CD8-positive, alpha-beta memory T cell (primary cell): ENCODE results near the gene DCLK2. TPM values are rescaled to one million over a fixed set of nuclear protein-coding genes. Genes with fewer than 3 reads are reported as not detected.
A peak's percentile ranks its signal among the peaks of the same experiment; 100 is the strongest.

ENCODE experiments used
- CTCF ChIA-PET: fragments of 350-600 bp; sonication (Branson Sonifier 250); formaldehyde crosslinking; loops from one replicate; lab custom pipeline; 2021; ENCODE audit warnings: antibody characterized with exemption; lab: Charles Lee
- POLR2A ChIA-PET: fragments of 350-600 bp; sonication (Branson Sonifier 250); formaldehyde crosslinking; loops from one replicate; lab custom pipeline; 2021; ENCODE audit warnings: antibody characterized with exemption; lab: Charles Lee
- DNase-seq, 5 donors: peaks; one replicate each; pipeline versions ENCODE4 v3.0.0 to v3.0.0-alpha.2; 2020 to 2022; ENCODE audit warnings: mixed read lengths in 1 of 5
- H3K27ac ChIP-seq: one replicate; pipeline ENCODE4 v1.7.0; 2013; ENCODE audit warnings: low read depth, mild to moderate bottlenecking, low read length, moderate library complexity
- H3K27me3 ChIP-seq: 2 replicates; pipeline ENCODE4 v1.7.0; 2013; ENCODE audit warnings: low read length, mild to moderate bottlenecking; ENCODE audit not compliant: insufficient read depth, poor library complexity, severe bottlenecking
- H3K36me3 ChIP-seq: 2 replicates; pipeline ENCODE4 v1.7.0; 2013; ENCODE audit warnings: mild to moderate bottlenecking, low read length, moderate library complexity; ENCODE audit not compliant: insufficient read depth
- H3K4me1 ChIP-seq: 2 replicates; pipeline ENCODE4 v1.7.0; 2013; ENCODE audit warnings: mild to moderate bottlenecking, low read length, moderate library complexity; ENCODE audit not compliant: insufficient read depth
- H3K4me3 ChIP-seq: 2 replicates; pipeline ENCODE4 v1.7.0; 2013; ENCODE audit warnings: mild to moderate bottlenecking, low read length
- H3K9me3 ChIP-seq: 2 replicates; pipeline ENCODE4 v1.7.0; 2013; ENCODE audit warnings: mild to moderate bottlenecking, low read length
- H3K27ac Mint-ChIP-seq, 8 donors: one replicate each; pipeline ENCODE4 v1.8.0; 2020 to 2021; ENCODE audit warnings: mixed read lengths in 8 of 8, mild to moderate bottlenecking in 6 of 8, inconsistent platforms in 3 of 8, moderate library complexity in 3 of 8
- H3K27me3 Mint-ChIP-seq, 2 donors: one replicate each; pipeline ENCODE4 v1.8.0; 2020 to 2021; ENCODE audit warnings: mixed read lengths in 2 of 2, mild to moderate bottlenecking in 1 of 2, moderate library complexity in 1 of 2
- H3K36me3 Mint-ChIP-seq, 3 donors: one replicate each; pipeline ENCODE4 v1.8.0; 2020 to 2021; ENCODE audit warnings: mixed read lengths in 3 of 3, inconsistent platforms in 1 of 3, mild to moderate bottlenecking in 1 of 3
- H3K4me1 Mint-ChIP-seq, 3 donors: one replicate each; pipeline ENCODE4 v1.8.0; 2020 to 2021; ENCODE audit warnings: mixed read lengths in 3 of 3, inconsistent platforms in 1 of 3, mild to moderate bottlenecking in 1 of 3
- H3K4me3 Mint-ChIP-seq, 7 donors: one replicate each; pipeline ENCODE4 v1.8.0; 2020 to 2021; ENCODE audit warnings: mixed read lengths in 7 of 7, mild to moderate bottlenecking in 6 of 7, moderate library complexity in 4 of 7, inconsistent platforms in 2 of 7
- H3K9me3 Mint-ChIP-seq, 5 donors: one replicate each; pipeline ENCODE4 v1.8.0; 2020 to 2022; ENCODE audit warnings: mixed read lengths in 5 of 5, mild to moderate bottlenecking in 3 of 5, moderate library complexity in 2 of 5, inconsistent platforms in 1 of 5
- polyA plus RNA-seq: library from polyadenylated mRNA; unstranded; fragments of 300-500 nt; fragmentation: Illumina TruSeq; gene quantifications from one replicate; pipeline ENCODE4 v1.2.3, GENCODE V29; 2021
- total RNA-seq, 2 experiments: library from RNA; stranded (reverse); gene quantifications; one replicate each; pipeline ENCODE4 v1.2.3, GENCODE V29; 2021

The DCLK2 gene
- total and polyA plus RNA-seq, 3 experiments from 2014 or later, result not detected

DNA sequence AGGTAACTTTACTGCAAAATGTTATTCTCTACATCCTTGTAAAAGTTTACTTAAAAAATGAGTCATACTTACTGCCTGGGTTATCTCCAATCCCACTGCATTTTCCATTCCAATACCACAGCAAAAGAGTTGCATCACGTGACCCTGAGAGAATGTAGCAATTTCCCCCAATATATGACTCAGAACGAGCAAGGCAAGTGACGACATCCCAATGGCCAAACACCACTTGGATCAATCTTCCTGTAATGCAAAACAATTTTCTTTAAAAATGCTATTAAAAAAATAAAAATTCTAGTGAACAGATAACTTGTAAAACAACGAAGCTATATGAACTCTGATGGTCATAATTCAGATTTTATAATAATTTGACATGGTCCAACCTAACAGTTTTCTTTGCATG, 224.3 kb downstream of the DCLK2 start:
- no peaks in the 10 kb centered on the region for H3K9me3 ChIP-seq
- Mint-ChIP-seq H3K9me3 (no peaks in the 10 kb centered on the region), H3K4me1 (peaks cover 0 to 3% (median 0%) of the 10 kb centered on the region in 3 donors), H3K36me3 (peaks cover 0 to 15% (median 12%) of the 10 kb centered on the region in 3 donors), H3K4me3 (no peak overlapping the region), H3K27ac (no peak overlapping the region), H3K27me3 (no peaks in the 10 kb centered on the region)
- no peaks in the 10 kb centered on the region for H3K27me3 ChIP-seq
- no peak overlapping the region for H3K27ac ChIP-seq
- DNase-seq, result no peak
- H3K36me3 ChIP-seq, result no peaks in the 10 kb centered on the region
- H3K4me1 ChIP-seq, result no peaks in the 10 kb centered on the region
- H3K4me3 ChIP-seq, result no peak overlapping the region
- ChIA-PET POLR2A (no interaction called here), CTCF (interaction anchor here (1.4 kb wide), 1 partner anchor 564 kb away, joined by 3 read pairs; no protein-coding TSS in a partner anchor)

DNA sequence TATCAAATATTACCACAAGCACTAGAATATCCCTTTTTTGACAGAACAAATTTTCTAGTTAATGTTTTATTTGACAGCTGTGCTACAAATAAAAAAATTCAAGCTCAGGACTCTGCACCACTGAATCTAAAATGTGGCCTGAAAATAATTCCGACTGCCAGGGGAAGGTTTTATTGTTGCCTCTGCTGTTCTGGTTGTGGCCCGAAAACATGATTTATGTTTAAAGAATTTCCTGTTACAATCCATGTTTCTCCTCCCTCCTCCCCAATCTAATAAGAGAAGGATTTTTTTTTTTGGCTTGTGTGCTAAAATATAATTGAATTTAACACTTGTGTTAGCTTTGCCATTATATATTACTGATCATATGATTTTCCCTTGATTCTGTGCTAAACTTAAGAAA, 227.8 kb downstream of the DCLK2 start:
- Mint-ChIP-seq H3K27ac (no peak overlapping the region), H3K9me3 (no peaks in the 10 kb centered on the region), H3K36me3 (peaks cover 0 to 39% (median 16%) of the 10 kb centered on the region in 3 donors), H3K4me1 (peaks cover 0 to 3% (median 0%) of the 10 kb centered on the region in 3 donors), H3K4me3 (no peak overlapping the region), H3K27me3 (no peaks in the 10 kb centered on the region)
- Histone ChIP-seq H3K9me3 (no peaks in the 10 kb centered on the region), H3K27me3 (no peaks in the 10 kb centered on the region), H3K36me3 (peaks cover 3% of the 10 kb centered on the region), H3K27ac (no peak overlapping the region), H3K4me3 (no peak overlapping the region), H3K4me1 (no peaks in the 10 kb centered on the region)
- DNase-seq, result no peak
- ChIA-PET POLR2A (no interaction called here), CTCF (no interaction called here)

DNA sequence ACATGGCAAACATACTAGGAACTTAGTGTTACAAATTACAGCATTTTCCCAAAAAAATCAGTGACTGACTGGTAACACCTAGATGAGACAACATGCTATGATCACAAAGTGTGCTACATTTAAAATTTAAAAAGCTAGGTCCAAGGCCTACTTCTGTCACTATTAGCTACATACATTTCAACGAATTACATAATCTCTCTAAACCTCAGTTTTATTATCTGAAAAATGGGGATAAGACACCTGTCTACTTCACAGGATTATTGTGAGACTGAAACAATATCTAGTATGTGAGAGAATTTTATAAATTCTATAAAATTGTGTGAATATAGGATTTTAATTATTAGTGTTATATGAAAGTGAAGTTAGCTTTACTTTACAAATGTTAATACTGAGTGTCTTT, 228.5 kb downstream of the DCLK2 start:
- Mint-ChIP-seq H3K27ac (peak overlapping the region in 1 of 8 donors; percentile 46), H3K4me1 (no peaks in the 10 kb centered on the region), H3K9me3 (no peaks in the 10 kb centered on the region), H3K27me3 (no peaks in the 10 kb centered on the region), H3K36me3 (peaks cover 0 to 40% (median 14%) of the 10 kb centered on the region in 3 donors), H3K4me3 (no peak overlapping the region)
- CTCF ChIA-PET, result no interaction called here
- no peaks in the 10 kb centered on the region for H3K4me1 ChIP-seq
- no peak overlapping the region for H3K27ac ChIP-seq
- no peak overlapping the region for H3K4me3 ChIP-seq
- H3K36me3 ChIP-seq, result peaks cover 3% of the 10 kb centered on the region
- H3K9me3 ChIP-seq, result no peaks in the 10 kb centered on the region
- H3K27me3 ChIP-seq, result no peaks in the 10 kb centered on the region
- no peak for DNase-seq
- POLR2A ChIA-PET, result no interaction called here
